Activated naive CD8-positive, alpha-beta T cell treated with anti-CD3 and anti-CD28 coated beads for 36 hours (primary cell): Measurements from ENCODE around the gene LRRTM4. TPM values are rescaled to one million over a fixed set of nuclear protein-coding genes. Genes with fewer than 3 reads are reported as not detected.

Experiments
- DNase-seq: peaks from one replicate; pipeline ENCODE4 v3.0.0; 2021
- H3K27ac Mint-ChIP-seq: one replicate; pipeline ENCODE4 v1.8.0; 2022; ENCODE audit warnings: mild to moderate bottlenecking, moderate library complexity, mixed read lengths
- H3K27me3 Mint-ChIP-seq: one replicate; pipeline ENCODE4 v1.8.0; 2022; ENCODE audit warnings: mild to moderate bottlenecking, mixed read lengths
- H3K36me3 Mint-ChIP-seq: one replicate; pipeline ENCODE4 v1.8.0; 2021; ENCODE audit warnings: mild to moderate bottlenecking, mixed read lengths
- H3K4me1 Mint-ChIP-seq: one replicate; pipeline ENCODE4 v1.8.0; 2021; ENCODE audit warnings: mixed read lengths
- H3K4me3 Mint-ChIP-seq: one replicate; pipeline ENCODE4 v1.8.0; 2022; ENCODE audit warnings: mild to moderate bottlenecking, moderate library complexity, mixed read lengths
- H3K9me3 Mint-ChIP-seq: one replicate; pipeline ENCODE4 v1.8.0; 2022; ENCODE audit warnings: mixed read lengths
- total RNA-seq, 2 experiments: library from RNA; stranded (reverse); gene quantifications; one replicate each; pipeline ENCODE4 v1.2.3, GENCODE V29; 2021

The LRRTM4 gene
- total RNA-seq, 2 experiments from 2014 or later: not detected

GRCh38 chr2:77310416-77310815 lies 211.8 kb downstream of the LRRTM4 start:
- no peak overlapping the region for H3K4me3 Mint-ChIP-seq
- no peaks in the 10 kb centered on the region for H3K27me3 Mint-ChIP-seq
- no peaks in the 10 kb centered on the region for H3K9me3 Mint-ChIP-seq
- H3K36me3 Mint-ChIP-seq: no peaks in the 10 kb centered on the region
- no peak for DNase-seq
- H3K4me1 Mint-ChIP-seq: no peaks in the 10 kb centered on the region
- H3K27ac Mint-ChIP-seq: no peak overlapping the region

- DNase-seq: no peak
- Mint-ChIP-seq H3K4me1 (no peaks in the 10 kb centered on the region), H3K4me3 (no peak overlapping the region), H3K9me3 (no peaks in the 10 kb centered on the region), H3K27me3 (no peaks in the 10 kb centered on the region), H3K27ac (no peak overlapping the region), H3K36me3 (no peaks in the 10 kb centered on the region)
These were observed 212.5 kb downstream of the LRRTM4 start for GRCh38 chr2:77309725-77310124.

- no peaks in the 10 kb centered on the region for H3K36me3 Mint-ChIP-seq
- H3K4me1 Mint-ChIP-seq: no peaks in the 10 kb centered on the region
- H3K4me3 Mint-ChIP-seq: no peak overlapping the region
- peaks cover 4% of the 10 kb centered on the region for H3K9me3 Mint-ChIP-seq
- no peak overlapping the region for H3K27ac Mint-ChIP-seq
- H3K27me3 Mint-ChIP-seq: no peaks in the 10 kb centered on the region
- DNase-seq: no peak
These were observed 220.7 kb downstream of the LRRTM4 start for GRCh38 chr2:77301441-77301840.

- H3K9me3 Mint-ChIP-seq: peaks cover 4% of the 10 kb centered on the region
- no peaks in the 10 kb centered on the region for H3K36me3 Mint-ChIP-seq
- H3K4me1 Mint-ChIP-seq: no peaks in the 10 kb centered on the region
- no peak for DNase-seq
- H3K4me3 Mint-ChIP-seq: no peak overlapping the region
- no peaks in the 10 kb centered on the region for H3K27me3 Mint-ChIP-seq
- H3K27ac Mint-ChIP-seq: no peak overlapping the region
These were observed 225.4 kb downstream of the LRRTM4 start for GRCh38 chr2:77296791-77297190.

GRCh38 chr2:77294474-77294873 lies 227.7 kb downstream of the LRRTM4 start:
- H3K4me1 Mint-ChIP-seq: no peaks in the 10 kb centered on the region
- H3K9me3 Mint-ChIP-seq: peaks cover 5% of the 10 kb centered on the region
- H3K27me3 Mint-ChIP-seq: no peaks in the 10 kb centered on the region
- H3K27ac Mint-ChIP-seq: no peak overlapping the region
- no peak overlapping the region for H3K4me3 Mint-ChIP-seq
- DNase-seq: no peak
- no peaks in the 10 kb centered on the region for H3K36me3 Mint-ChIP-seq

- H3K4me1 Mint-ChIP-seq: no peaks in the 10 kb centered on the region
- no peak overlapping the region for H3K27ac Mint-ChIP-seq
- H3K36me3 Mint-ChIP-seq: no peaks in the 10 kb centered on the region
- no peaks in the 10 kb centered on the region for H3K27me3 Mint-ChIP-seq
- no peak for DNase-seq
- no peaks in the 10 kb centered on the region for H3K9me3 Mint-ChIP-seq
- no peak overlapping the region for H3K4me3 Mint-ChIP-seq
These were observed 237.8 kb downstream of the LRRTM4 start for GRCh38 chr2:77284353-77284752.

- H3K9me3 Mint-ChIP-seq: peaks cover 9% of the 10 kb centered on the region
These were observed 250.9 kb downstream of the LRRTM4 start for GRCh38 chr2:77271262-77271661.

GRCh38 chr2:77270433-77270832 lies 251.7 kb downstream of the LRRTM4 start:
- Mint-ChIP-seq H3K4me3 (no peak overlapping the region), H3K27ac (no peak overlapping the region), H3K4me1 (no peaks in the 10 kb centered on the region), H3K9me3 (peaks cover 11% of the 10 kb centered on the region), H3K27me3 (no peaks in the 10 kb centered on the region), H3K36me3 (no peaks in the 10 kb centered on the region)
- no peak for DNase-seq

More at GRCh38 chr2:77271262-77271661, 250.9 kb downstream of the LRRTM4 start:
- Mint-ChIP-seq H3K27ac (no peak overlapping the region), H3K27me3 (no peaks in the 10 kb centered on the region), H3K36me3 (no peaks in the 10 kb centered on the region), H3K4me1 (no peaks in the 10 kb centered on the region), H3K4me3 (no peak overlapping the region)
- no peak for DNase-seq

GRCh38 chr2:77268626-77269025 lies 253.6 kb downstream of the LRRTM4 start:
- Mint-ChIP-seq H3K27me3 (no peaks in the 10 kb centered on the region), H3K27ac (no peak overlapping the region), H3K36me3 (no peaks in the 10 kb centered on the region), H3K4me3 (no peak overlapping the region), H3K4me1 (no peaks in the 10 kb centered on the region), H3K9me3 (peaks cover 11% of the 10 kb centered on the region)
- DNase-seq: no peak

GRCh38 chr2:77232909-77233425 lies 289.2 kb downstream of the LRRTM4 start:
- Mint-ChIP-seq H3K36me3 (no peaks in the 10 kb centered on the region), H3K27me3 (no peaks in the 10 kb centered on the region), H3K4me3 (no peak overlapping the region), H3K27ac (no peak overlapping the region), H3K4me1 (no peaks in the 10 kb centered on the region), H3K9me3 (peaks cover 9% of the 10 kb centered on the region)
- no peak for DNase-seq

GRCh38 chr2:77228391-77228790 lies 293.8 kb downstream of the LRRTM4 start:
- Mint-ChIP-seq H3K27ac (no peak overlapping the region), H3K4me1 (no peaks in the 10 kb centered on the region), H3K4me3 (no peak overlapping the region)

GRCh38 chr2:77210725-77211124 lies 311.5 kb downstream of the LRRTM4 start:
- H3K27ac Mint-ChIP-seq: no peak overlapping the region
- H3K9me3 Mint-ChIP-seq: peaks cover 3% of the 10 kb centered on the region
- DNase-seq: no peak

More at GRCh38 chr2:77228391-77228790, 293.8 kb downstream of the LRRTM4 start:
- Mint-ChIP-seq H3K27me3 (no peaks in the 10 kb centered on the region), H3K9me3 (peaks cover 7% of the 10 kb centered on the region), H3K36me3 (no peaks in the 10 kb centered on the region)
- DNase-seq: no peak

GRCh38 chr2:77207331-77207730 lies 314.8 kb downstream of the LRRTM4 start:
- Mint-ChIP-seq H3K27me3 (no peaks in the 10 kb centered on the region), H3K4me3 (no peak overlapping the region)

More at GRCh38 chr2:77210725-77211124, 311.5 kb downstream of the LRRTM4 start:
- Mint-ChIP-seq H3K27me3 (no peaks in the 10 kb centered on the region), H3K36me3 (no peaks in the 10 kb centered on the region), H3K4me3 (no peak overlapping the region), H3K4me1 (no peaks in the 10 kb centered on the region)

GRCh38 chr2:77201755-77202154 lies 320.4 kb downstream of the LRRTM4 start:
- no peaks in the 10 kb centered on the region for H3K4me1 Mint-ChIP-seq
- DNase-seq: no peak
- H3K27ac Mint-ChIP-seq: no peak overlapping the region
- no peaks in the 10 kb centered on the region for H3K36me3 Mint-ChIP-seq
- no peak overlapping the region for H3K4me3 Mint-ChIP-seq
- peaks cover 8% of the 10 kb centered on the region for H3K9me3 Mint-ChIP-seq
- no peaks in the 10 kb centered on the region for H3K27me3 Mint-ChIP-seq

More at GRCh38 chr2:77207331-77207730, 314.8 kb downstream of the LRRTM4 start:
- H3K9me3 Mint-ChIP-seq: peaks cover 6% of the 10 kb centered on the region
- no peak for DNase-seq
- no peak overlapping the region for H3K27ac Mint-ChIP-seq
- H3K36me3 Mint-ChIP-seq: no peaks in the 10 kb centered on the region
- no peaks in the 10 kb centered on the region for H3K4me1 Mint-ChIP-seq

- no peak for DNase-seq
- Mint-ChIP-seq H3K36me3 (no peaks in the 10 kb centered on the region), H3K9me3 (peaks cover 5% of the 10 kb centered on the region), H3K4me1 (no peaks in the 10 kb centered on the region), H3K4me3 (no peak overlapping the region), H3K27me3 (no peaks in the 10 kb centered on the region), H3K27ac (no peak overlapping the region)
These were observed 322.8 kb downstream of the LRRTM4 start for GRCh38 chr2:77199411-77199810.

- Mint-ChIP-seq H3K27me3 (no peaks in the 10 kb centered on the region), H3K4me3 (no peak overlapping the region), H3K36me3 (no peaks in the 10 kb centered on the region), H3K27ac (no peak overlapping the region), H3K9me3 (peaks cover 3% of the 10 kb centered on the region), H3K4me1 (no peaks in the 10 kb centered on the region)
- DNase-seq: no peak
These were observed 328.2 kb downstream of the LRRTM4 start for GRCh38 chr2:77193858-77194448.
